ENCODE measurements around the gene VILL. TPM values are rescaled to one million over a fixed set of nuclear protein-coding genes. Genes with fewer than 3 reads are reported as not detected.

The VILL gene
- total RNA-seq, 3 donors from 2014 or later, result 11.0 to 17.4 (median 15.4) TPM

GRCh38 chr3:38017445-38018295 lies 27.1 kb downstream of the VILL start:
- intact Hi-C loops (cut with DNase I; ENCODE audit: low total_unique reads), result no loop called here
- TF ChIP-seq, protein P1, sequence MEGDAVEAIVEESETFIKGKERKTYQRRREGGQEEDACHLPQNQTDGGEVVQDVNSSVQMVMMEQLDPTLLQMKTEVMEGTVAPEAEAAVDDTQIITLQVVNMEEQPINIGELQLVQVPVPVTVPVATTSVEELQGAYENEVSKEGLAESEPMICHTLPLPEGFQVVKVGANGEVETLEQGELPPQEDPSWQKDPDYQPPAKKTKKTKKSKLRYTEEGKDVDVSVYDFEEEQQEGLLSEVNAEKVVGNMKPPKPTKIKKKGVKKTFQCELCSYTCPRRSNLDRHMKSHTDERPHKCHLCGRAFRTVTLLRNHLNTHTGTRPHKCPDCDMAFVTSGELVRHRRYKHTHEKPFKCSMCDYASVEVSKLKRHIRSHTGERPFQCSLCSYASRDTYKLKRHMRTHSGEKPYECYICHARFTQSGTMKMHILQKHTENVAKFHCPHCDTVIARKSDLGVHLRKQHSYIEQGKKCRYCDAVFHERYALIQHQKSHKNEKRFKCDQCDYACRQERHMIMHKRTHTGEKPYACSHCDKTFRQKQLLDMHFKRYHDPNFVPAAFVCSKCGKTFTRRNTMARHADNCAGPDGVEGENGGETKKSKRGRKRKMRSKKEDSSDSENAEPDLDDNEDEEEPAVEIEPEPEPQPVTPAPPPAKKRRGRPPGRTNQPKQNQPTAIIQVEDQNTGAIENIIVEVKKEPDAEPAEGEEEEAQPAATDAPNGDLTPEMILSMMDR (IDR thresholded peaks at IDR 0.05), result no peak
- TF ChIP-seq POLR2AphosphoS5 (IDR thresholded peaks at IDR 0.05), result no peak
- peaks cover 0 to 11% of the 10 kb centered on the region in 2 donors for H3K9me3 ChIP-seq
- DNase-seq (ENCODE audit: low spot score in 2 of 2), result no peak
- H3K4me3 ChIP-seq, result no peak overlapping the region
- no peak overlapping the region for H3K27ac ChIP-seq
- H3K36me3 ChIP-seq, result peaks cover 19% of the 10 kb centered on the region
- H3K4me1 ChIP-seq, result no peaks in the 10 kb centered on the region
- no peaks in the 10 kb centered on the region for H3K27me3 ChIP-seq

DNA sequence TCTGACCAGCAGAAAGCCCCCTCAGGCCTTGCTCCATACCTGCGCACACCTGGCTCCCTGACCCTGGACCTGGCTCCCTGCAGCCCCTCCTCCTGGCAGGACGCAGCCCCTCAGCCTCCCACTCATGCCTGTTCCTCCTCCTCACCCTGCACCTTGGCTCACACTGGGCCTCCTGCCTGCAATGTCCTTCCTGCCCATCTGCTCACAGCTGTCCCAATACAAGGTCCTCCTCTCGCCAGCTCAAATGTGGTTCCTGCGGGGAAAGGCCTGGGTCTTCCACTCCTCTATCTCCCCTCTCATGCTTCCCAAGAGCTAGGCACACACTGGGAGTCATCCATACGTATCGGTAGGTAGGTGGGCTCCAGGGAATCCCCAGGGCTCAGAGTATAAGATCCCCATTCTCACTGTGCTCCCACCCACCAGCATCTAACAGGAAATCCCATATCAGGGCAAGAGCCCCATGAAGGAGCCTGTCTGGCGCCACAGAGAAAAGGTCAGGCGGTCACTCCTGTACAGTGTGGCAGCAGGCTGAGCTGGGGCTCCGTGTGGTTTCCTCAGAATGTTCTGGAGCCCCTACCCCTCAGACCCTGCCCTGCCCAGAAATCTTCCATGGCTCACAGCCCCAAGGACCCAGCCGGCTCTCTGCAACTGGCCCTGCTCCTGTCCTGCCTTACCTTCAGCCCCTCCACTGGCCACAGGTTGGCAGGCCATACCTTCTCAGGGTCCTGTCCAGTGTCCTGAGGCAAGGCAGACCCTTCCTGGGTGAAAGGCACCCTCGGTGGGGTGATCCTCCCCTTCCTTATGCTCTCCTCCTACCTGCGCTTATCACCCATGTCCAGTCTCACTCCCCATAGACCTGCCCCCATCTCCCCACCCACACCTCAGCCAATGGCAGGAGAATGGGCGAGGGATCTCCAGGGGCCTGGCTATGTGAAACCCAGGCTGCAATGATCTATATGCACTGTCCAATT lies 28.0 kb downstream of the VILL start:
- no peak overlapping the region for H3K27ac ChIP-seq
- H3K4me3 ChIP-seq, result no peak overlapping the region
- intact Hi-C loops (cut with DNase I; ENCODE audit: low total_unique reads), result no loop called here
- TF ChIP-seq POLR2AphosphoS5 (IDR thresholded peaks at IDR 0.05) (no peak), POLR2A (IDR thresholded peaks at IDR 0.05) (no peak)
- TF ChIP-seq, protein P1 (IDR thresholded peaks at IDR 0.05), result no peak
- H3K4me1 ChIP-seq, result peaks cover 0 to 1% of the 10 kb centered on the region in 2 donors
- peak in 1 of 2 donors; percentile 34 for DNase-seq (ENCODE audit: low spot score in 2 of 2)
- H3K9me3 ChIP-seq, result peaks cover 0 to 11% of the 10 kb centered on the region in 2 donors
- H3K27me3 ChIP-seq, result no peaks in the 10 kb centered on the region
- H3K36me3 ChIP-seq, result peaks cover 19% of the 10 kb centered on the region

GRCh38 chr3:38019658-38020341 lies 29.2 kb downstream of the VILL start:
- Histone ChIP-seq H3K9me3 (peaks cover 0 to 11% of the 10 kb centered on the region in 2 donors), H3K4me3 (no peak overlapping the region), H3K36me3 (peaks cover 18% of the 10 kb centered on the region), H3K27ac (no peak overlapping the region), H3K27me3 (no peaks in the 10 kb centered on the region), H3K4me1 (peaks cover 0 to 5% of the 10 kb centered on the region in 2 donors)
- TF ChIP-seq, protein P1 (IDR thresholded peaks at IDR 0.05), result no peak
- TF ChIP-seq POLR2AphosphoS5 (IDR thresholded peaks at IDR 0.05), result no peak
- TF ChIP-seq POLR2A (IDR thresholded peaks at IDR 0.05), result no peak
- peak in 1 of 2 donors; percentile 42 for DNase-seq (ENCODE audit: low spot score in 2 of 2)
- intact Hi-C loops (cut with DNase I; ENCODE audit: low total_unique reads), result no loop called here

DNA sequence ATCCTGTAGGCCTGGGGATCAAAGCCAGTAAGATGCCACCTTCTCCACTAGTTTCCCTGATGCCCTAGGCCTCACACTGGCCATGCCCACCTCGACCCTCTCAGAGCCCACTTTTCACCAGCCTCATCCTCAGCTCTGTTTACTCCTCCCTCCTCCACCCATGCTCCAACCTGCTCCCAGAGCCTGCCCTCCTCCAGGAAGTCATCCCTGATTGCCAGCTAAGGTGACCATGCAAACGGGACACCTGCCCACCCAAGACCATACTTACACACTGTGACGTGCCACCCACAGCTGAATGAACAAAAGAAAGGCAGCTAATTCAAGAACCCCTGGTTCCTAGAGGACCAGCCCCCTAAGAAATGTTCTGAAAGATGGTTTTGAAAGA lies 29.7 kb downstream of the VILL start:
- intact Hi-C loops (cut with DNase I; ENCODE audit: low total_unique reads), result no loop called here
- no peaks in the 10 kb centered on the region for H3K27me3 ChIP-seq
- H3K27ac ChIP-seq, result no peak overlapping the region
- TF ChIP-seq POLR2A (IDR thresholded peaks at IDR 0.05) (no peak), POLR2AphosphoS5 (IDR thresholded peaks at IDR 0.05) (no peak)
- TF ChIP-seq, protein P1 (IDR thresholded peaks at IDR 0.05), result no peak
- DNase-seq (ENCODE audit: low spot score in 2 of 2), result peak in 1 of 2 donors; percentile 37
- H3K4me3 ChIP-seq, result no peak overlapping the region
- peaks cover 0 to 11% of the 10 kb centered on the region in 2 donors for H3K9me3 ChIP-seq
- peaks cover 13% of the 10 kb centered on the region for H3K36me3 ChIP-seq
- peaks cover under 1 to 5% of the 10 kb centered on the region in 2 donors for H3K4me1 ChIP-seq
